T-helper 9 cell (primary cell): ENCODE data around the gene PGM2L1.

Experiments
- DNase-seq: peaks from one replicate; pipeline ENCODE4 v3.0.0-alpha.2; 2020

The PGM2L1 gene

GRCh38 chr11:74288161-74288560, 110.1 kb downstream of the PGM2L1 start:
- no peak for DNase-seq

- DNase-seq = no peak
These were observed 113.8 kb downstream of the PGM2L1 start for GRCh38 chr11:74284466-74284865.

DNA sequence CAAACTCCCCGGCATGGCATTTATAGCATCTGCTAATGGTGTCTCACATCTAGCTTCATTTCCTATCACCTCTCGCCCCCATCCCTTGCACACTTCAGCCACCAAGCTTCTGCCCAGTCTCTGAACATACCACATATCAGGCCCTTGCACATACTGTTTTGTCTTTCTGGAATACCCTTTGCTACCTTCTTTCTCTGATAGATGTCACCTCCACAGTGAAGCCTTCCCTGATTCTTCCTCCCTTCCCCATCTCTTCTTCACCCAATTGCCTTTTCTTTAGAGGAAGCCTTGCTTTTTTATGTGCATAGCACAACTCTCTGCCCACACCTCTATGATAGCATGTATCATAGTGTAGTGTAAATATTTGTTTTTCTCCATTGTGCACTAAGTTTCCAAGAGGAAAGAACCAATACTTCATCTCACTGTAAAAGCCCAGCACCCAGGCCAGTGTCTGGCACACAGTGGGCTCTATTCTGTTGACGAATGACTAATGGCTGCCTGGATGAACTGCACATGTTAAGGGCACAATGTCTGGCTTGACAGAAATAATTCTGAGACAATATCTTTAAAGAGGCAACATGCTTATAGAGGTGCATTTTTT, 114.6 kb downstream of the PGM2L1 start:
- DNase-seq = no peak

DNA sequence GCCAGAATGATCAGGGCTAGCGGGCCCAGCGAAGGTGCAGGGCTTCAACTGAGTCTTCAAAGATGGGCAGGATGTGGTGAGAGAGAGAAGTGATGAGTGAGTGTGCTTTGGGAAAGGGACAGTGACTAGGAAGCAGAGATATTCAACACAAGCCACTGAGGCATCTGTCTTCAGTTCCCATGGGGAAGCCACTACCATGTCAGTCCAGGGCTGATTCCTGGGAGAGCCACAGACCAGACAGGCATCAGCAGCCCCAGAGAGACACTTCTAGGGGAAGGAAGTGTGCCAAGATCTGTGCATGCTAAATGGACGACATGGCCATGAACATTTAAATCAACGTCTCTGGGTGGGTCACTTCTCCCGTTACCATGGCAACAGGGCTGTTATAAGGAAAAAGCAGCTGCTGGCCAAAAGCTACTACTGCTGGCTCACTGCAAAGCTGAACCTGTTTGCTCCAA, 115.3 kb downstream of the PGM2L1 start:
- no peak for DNase-seq

DNA sequence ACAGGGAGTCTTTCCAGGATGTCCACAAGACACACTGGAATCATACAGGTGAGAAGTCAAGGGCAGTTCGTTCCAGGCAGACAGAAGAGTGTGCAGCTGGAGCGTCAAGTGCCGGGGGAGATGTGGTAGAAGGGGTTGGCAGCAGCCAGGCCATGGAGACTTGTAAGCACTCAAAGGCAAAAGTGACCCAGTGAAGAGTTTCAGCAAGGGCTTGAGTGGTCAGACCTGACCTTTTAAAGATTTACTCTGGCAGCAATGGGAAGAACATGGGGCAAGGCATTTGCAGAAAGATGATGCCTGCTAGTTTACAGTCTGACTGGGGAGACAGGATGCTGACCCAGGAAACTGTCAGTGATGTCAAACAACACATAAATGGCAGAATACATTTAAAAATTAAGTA, 115.8 kb downstream of the PGM2L1 start:
- DNase-seq = no peak

- DNase-seq = no peak
These were observed 117.7 kb downstream of the PGM2L1 start for GRCh38 chr11:74280494-74280893.
